Stimulated activated CD4-positive, alpha-beta T cell treated with anti-CD3 and anti-CD28 coated beads, Interleukin-15, amount 100 ng/mL, for 48 hours (primary cell): Measurements from ENCODE around the gene TP53.

ENCODE experiments used
- DNase-seq, 2 donors: peaks; one replicate each; pipeline ENCODE4 v3.0.0-alpha.2; 2020; ENCODE audit warnings: low read depth in 2 of 2

The TP53 gene

DNA sequence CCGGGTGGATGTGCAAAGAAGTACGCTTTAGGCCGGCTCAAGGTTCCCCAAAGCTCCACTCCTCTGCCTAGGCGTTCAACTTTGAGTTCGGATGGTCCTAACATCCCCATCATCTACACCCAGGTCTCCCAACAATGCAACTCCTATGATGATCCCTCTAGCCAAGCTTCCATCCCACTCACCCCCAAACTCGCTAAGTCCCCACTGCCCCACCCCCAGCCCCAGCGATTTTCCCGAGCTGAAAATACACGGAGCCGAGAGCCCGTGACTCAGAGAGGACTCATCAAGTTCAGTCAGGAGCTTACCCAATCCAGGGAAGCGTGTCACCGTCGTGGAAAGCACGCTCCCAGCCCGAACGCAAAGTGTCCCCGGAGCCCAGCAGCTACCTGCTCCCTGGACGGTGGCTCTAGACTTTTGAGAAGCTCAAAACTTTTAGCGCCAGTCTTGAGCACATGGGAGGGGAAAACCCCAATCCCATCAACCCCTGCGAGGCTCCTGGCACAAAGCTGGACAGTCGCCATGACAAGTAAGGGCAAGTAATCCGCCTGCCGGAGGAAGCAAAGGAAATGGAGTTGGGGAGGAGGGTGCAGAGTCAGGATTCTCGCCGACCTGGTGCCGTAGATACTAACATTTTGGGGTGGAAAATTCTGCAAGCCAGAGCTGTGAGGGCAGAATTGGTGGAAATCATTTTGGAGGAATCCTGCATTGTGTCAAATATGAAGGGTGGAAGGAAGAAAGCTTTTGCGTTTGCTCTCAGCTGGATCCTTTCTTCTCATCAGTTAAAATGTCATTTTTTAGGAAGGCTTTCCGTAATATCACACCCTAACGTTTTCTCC, at the start of gene TP53:
Gene TP53 (minus strand): TSS at position 419 of the 836 bp plus-strand sequence. CDS start 10,896 bp downstream, outside the sequence.
- peak; percentile 84 to 85 for DNase-seq

DNA sequence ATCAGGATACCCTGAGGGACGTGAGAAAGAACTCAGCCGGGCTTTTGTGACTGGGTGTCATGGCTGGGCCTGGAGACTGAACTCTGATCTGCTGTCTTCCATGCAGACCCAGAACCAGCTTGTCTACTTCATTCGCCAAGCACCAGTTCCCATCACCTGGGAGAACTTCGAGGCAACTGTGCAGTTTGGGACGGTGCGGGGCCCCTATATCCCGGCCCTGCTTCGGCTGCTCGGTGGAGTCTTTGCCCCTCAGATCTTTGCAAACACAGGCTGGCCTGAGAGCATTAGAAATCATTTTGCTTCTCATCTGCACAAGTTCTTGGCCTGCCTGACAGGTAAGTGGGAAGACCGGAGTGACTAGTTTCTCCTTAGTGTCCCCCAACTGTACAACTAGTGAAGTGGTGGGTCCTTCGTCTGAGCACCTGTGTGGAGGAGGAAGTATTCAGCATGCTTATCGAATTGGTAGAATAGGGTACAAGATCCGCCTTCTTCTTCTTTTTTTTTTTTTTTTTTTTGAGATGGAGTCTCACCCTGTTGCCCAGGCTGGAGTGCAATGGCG, 45.8 kb upstream of the TP53 start:
- DNase-seq, result no peak

- no peak for DNase-seq
These were observed 42.5 kb upstream of the TP53 start for GRCh38 chr17:7729816-7730215.

DNA sequence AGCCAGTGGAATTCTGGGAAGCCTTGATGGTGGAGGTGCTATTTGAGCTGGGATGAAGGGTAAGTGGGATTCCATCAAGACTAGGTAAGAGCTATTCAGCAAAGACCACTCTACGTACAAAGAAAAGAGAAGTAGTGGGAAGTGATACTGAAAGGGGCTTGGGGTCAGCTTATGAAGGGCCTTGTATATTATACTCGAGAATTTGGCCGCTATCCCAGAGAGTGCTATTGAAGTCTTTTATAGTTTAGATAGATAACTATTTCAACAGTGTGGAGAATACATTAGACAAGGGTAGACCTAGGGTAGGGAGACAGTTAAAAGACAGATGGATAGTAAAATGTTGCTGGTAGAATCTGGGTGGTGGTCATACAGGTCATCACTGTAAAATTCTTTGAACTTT, 40.6 kb upstream of the TP53 start:
- no peak for DNase-seq

GRCh38 chr17:7721612-7722011, 34.3 kb upstream of the TP53 start:
- DNase-seq, result no peak

GRCh38 chr17:7720125-7720524, 32.8 kb upstream of the TP53 start:
- no peak for DNase-seq

- no peak for DNase-seq
These were observed 32.4 kb upstream of the TP53 start for GRCh38 chr17:7719661-7720060.

- no peak for DNase-seq
These were observed 30.6 kb upstream of the TP53 start for GRCh38 chr17:7717756-7718350.

- DNase-seq, result no peak
These were observed 29.8 kb upstream of the TP53 start, which contains the start of gene DNAH2 for GRCh38 chr17:7716901-7717755. DNAH2 (plus strand) TSS chr17:7717744; CDS start chr17:7719735, 1,991 bp downstream.

DNA sequence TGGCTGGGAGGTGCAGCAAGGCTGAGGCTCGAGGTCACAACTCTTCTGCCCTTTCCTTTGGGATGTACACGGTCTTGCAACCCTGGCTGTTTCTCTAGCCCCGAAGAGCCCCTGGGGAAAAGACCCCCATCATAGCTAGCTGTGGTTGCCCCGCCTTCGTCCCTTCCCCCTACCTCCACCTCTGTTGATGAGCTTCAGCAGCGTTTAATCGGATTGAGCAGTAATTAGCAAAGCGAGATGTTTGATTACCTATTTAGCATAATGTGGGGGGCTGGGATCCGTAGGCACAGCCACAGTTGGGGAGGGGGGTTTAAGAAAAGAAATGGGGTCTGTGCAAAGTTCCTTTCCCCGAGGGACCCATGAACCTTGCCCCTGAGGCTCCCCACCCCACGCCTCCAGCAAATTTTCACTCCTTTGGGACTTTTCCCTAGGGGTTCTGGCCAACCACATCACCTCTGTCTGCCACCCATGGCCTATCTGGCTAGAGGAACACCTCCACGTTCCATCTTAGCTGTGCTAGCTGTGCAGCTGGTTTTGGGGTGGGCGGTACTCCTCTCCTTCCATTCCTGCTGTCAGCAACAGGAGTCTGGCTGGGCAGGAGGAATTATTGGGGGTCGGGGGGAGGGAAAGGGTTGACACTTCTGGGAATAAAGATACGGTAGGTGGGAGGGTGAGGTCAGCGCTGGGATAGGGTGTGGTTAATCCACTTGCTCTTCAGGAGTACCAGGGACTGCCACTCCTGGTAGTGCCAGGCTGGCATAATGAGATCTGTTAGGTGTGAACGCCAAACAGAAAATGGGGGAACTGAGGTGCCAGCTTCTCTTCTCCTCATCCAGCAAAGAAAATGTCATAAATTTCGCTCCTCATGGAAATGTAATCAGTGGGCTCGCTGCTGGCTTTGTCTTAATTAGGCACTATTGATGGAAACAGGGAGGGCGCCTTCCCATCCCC, 28.9 kb upstream of the TP53 start:
- DNase-seq, result no peak

DNA sequence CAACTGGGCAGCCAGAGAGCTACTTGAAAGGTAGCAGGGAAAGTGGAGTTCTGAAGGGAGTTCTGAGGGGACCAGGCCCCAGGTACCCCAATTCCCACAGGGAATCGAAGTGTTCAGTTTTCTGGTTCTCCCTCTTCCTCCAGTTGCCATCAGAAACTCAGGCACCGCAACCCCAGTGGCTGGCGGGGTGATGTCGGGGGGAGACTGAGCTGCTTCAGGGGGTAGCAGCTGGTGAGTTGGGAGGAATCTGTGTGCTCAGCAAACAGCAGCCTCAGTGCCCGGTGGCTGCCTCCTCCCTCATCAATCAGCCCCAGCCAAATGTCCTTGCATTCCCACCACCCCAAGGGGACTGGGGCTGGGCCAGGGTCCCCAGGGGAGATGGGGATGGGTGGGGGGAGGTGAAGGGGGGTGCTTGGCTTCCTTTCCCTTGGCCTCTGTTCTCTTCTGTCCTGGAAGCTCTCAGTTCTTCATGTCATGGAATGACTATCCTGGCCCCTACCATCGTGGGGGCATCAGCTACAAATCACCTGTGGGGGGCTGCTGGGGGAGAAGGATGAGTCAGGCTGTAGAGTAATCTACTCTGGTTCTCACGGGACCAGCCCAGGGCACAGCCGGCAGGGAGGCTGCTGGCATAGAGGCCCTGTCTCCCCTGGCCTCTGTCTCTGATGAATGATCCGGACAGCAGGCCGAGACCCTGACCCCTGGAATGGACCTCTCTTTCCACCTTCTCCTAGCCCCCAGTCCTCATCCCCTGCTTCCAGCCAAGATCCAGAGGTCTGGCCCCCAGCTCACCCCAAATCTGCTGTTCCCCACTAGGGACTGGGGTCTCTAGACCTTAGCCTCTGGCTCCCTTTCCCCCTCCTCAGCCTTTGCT, 27.7 kb upstream of the TP53 start:
- DNase-seq, result no peak

DNA sequence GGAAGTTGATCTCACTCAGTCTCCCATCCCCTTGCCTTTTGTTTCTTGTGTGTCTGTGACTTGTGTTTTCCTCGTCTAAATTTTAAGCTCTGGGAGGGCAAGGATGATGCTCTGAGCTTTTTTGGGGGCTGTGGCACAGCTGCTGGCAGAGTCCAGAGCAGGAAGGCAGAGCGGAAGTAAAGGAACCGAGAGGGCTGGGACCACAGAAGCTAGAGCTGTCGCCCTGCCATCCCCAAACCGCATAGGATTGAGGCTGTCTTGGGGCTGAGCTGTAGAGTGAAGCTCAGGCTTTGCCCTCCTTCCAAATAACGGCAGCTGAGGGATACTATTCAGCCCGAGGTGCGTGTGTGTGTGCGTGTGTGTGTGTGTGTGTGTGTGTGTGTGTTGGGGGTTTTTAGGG, 26.5 kb upstream of the TP53 start:
- no peak for DNase-seq

DNA sequence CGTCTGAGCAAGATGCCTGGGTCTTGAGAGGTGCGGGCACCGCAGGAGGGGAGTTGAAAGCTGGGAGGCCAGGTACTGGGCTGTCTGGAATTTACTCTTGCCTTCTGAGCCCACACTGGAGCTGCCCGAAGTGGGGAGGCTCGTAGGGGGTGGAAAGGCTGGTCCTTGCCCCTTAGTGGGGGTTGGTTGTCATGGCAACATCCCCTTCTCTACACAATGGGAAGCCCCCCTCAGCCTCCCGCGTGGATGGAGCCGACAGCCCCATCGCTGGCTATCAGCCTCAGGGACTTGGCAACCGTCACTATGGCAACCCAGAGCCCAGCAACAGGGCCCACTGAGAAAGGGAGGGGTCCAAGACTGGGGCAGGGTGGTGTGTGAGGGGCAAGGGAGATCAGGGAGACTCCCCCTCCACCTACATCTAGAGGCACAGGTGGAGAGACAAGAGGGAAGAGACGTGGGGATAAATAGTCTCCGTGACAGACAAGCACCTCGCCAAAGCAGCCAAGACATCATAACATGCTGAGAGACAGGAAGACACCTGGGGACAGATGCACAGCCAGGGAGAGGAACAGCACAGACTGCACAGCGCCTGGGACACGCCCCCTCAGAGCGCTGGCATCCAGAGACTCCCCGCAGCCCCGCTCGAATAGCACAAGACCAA, 25.0 kb upstream of the TP53 start:
- no peak for DNase-seq

DNA sequence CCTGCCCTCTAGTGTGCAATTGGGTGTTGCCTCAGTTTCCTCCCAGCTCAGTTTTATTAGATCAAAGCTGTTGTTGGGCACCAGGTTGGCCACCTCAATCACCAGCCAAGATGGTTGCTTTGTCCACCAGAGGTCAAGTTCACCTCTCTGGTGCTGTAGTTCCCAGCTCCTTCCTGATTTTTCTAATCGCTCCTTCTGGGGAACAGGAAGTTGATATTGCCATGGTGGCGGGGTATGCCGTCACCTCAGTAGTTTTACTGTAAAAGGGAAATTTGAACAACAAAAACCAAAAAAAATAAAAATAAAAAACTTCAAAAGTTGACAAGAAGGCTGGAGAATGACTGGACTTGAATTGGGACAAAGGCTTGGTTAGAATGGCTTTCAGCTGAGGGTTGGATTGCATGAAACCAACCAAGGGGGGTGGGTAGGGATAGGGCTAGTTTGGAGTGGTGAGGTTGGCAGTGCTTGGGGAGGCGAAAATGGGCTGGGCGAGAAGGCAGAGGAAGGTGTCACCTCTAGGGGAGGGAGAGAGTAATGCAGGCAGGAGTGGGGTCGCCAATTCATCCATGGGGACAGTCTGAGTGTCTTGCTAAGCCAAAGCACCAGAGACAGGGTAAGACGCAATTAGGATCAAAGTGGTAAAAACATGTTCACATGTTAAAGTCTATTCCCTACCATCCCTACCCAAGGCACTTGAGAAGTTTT, 23.9 kb upstream of the TP53 start:
- no peak for DNase-seq

DNA sequence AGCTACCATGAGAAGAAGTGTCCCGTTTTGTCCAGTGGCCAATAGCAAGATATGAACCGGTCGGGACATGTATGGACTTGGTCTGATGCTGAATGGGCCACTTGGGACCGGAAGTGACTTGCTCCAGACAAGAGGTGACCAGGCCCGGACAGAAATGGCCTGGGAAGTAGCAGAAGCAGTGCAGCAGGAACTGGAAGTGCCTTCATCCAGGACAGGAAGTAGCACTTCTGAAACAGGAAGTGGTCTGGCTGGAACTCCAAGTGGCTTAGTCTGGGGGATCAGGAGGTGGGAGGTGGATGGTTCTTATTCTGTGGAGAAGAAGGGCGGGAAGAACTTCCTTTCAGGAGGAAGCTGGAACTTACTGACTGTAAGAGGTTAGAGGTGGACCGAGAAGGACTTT, 23.0 kb upstream of the TP53 start:
- no peak for DNase-seq

DNA sequence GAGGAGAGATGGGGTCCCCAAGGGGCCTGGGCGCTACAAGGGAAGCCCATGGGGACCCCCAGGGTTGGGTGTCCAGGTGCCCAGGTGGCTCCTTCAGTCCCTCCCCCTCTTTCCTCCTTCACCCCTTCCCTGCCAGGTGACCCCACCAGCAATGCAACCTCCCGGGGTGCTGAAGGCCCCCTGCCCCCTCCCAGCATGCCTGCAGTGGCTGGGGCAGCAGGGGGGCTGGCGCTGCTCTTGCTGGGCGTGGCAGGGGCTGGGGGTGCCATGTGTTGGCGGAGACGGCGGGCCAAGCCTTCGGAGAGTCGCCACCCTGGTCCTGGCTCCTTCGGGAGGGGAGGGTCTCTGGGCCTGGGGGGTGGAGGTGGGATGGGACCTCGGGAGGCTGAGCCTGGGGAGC, 21.7 kb upstream of the TP53 start:
- no peak for DNase-seq

DNA sequence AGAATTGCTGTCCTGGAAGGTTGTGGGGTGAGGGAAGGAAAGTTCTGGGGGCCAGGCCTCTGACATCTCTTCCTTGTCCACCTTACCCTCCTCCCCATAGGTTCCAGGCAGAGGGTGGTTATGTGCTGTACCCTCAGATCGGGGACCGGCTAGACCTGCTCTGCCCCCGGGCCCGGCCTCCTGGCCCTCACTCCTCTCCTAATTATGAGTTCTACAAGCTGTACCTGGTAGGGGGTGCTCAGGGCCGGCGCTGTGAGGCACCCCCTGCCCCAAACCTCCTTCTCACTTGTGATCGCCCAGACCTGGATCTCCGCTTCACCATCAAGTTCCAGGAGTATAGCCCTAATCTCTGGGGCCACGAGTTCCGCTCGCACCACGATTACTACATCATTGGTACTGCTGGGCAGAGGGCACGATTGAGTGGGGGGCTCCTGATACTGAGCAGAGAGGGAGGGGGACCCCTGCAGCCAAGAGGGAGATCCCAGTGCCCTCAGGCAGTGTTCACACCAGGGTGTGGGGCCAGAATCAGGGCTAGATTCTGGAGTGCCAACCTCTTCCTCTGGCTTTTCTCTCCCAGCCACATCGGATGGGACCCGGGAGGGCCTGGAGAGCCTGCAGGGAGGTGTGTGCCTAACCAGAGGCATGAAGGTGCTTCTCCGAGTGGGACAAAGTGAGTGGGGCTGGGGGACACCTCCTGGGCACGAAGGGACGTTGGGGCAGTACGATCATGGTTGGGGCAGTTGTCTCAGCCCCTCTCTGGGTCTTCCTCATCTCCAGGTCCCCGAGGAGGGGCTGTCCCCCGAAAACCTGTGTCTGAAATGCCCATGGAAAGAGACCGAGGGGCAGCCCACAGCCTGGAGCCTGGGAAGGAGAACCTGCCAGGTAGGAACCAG, 20.8 kb upstream of the TP53 start:
- DNase-seq, result no peak

GRCh38 chr17:7707446-7707845, 20.2 kb upstream of the TP53 start:
- DNase-seq, result no peak
